ENCODE measurements around the gene REV3L.

Gene REV3L

DNA sequence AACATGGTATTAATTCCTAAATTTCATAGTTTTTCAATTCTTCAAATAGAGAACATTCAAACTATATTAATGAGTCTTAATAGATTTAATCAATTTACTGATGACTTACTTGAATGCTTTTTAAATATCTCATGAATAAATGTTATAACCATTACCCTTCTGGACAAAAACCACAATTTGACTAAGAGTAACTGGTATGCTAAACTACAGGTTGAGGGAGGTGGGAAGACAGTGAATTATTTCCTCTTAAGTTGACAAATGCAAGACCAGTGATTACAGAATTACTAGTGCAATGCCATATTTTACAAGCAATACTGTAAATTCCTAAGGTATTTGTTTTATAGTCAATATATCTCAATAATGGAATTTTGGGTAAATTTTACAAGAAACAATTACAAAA, 65.1 kb downstream of the REV3L start:
- no peak for DNase-seq

DNA sequence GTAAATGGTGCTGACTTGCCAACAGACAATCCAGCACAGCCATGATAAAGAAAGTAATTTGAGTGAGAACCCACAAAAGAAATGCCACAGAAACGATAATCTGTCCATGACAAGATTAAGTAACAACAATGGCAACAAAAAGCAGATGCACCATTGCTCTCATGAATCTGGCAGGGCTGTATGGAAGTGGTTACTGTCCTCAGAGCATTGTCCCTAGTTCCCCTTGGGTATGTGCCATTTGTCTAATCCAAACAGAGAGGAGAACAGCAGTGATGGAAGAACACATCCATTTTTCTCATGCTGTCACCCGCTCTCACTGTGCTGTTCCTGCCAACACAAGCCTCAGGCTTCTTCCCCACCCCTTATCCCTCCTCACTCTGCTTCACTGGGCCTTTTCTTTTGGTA, 65.8 kb downstream of the REV3L start:
- DNase-seq, result no peak

DNA sequence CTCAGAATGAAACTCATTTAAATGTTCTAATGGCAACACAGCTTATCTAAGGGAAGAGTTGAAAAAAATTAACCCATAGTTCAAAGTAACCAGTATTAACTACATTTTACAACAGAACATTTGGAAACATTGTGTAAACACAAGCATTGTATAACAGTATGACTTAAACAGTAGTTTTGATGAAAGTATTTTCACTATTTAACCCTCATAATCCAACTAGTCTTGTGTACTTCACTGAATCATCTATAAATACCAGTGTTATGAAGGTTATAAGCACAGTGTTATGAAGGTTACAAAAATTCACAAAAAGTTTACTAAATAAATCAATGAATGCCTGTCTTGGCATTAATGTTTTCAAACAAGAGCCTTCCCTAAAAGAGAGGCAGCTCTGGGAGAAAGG, 66.5 kb downstream of the REV3L start:
- no peak for DNase-seq

DNA sequence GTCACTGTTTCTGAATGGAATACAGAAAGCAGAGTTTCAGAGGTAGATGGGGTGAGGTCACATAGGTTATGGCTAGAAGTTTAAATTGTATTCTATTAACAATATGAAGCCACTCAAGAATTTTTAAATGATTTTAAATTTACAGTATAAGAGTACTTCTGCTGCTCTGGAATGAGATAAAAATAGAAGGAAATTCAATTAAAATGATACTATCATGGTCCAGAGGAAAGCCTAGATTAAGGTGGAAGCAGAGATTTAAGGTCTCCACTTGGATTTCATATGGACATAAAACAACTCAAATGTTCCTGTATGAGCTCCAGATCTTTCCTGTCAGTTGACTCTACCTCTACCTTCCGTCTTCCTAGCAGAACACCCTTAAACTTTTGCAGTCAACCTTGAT, 68.6 kb downstream of the REV3L start:
- no peak for DNase-seq

DNA sequence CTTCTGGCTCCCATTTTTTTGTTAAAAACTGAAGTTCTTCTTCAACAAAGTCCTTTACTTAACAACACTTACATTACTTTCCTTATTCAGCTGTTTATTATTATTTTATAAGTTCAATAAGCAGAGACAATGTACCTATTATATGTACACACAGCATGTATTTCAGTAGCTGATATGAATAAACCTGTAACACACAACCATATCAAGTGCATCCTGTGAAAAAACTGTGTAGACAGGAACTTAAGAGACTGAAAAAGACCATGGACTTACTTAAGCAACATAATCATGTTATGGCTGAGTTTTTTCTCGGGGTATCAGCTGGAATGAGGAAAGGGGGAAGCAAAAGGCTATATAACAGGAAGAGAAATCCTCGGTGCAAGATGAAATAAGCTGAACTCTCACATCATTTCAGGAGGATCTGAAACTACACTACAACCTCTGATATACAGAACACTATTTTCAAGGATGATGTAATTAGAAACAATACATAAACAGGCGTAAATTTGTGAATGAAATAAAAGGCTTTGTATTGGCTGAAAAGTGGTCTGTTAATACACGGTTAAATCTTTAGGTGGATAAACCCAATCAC, 70.9 kb downstream of the REV3L start:
- DNase-seq, result no peak

DNA sequence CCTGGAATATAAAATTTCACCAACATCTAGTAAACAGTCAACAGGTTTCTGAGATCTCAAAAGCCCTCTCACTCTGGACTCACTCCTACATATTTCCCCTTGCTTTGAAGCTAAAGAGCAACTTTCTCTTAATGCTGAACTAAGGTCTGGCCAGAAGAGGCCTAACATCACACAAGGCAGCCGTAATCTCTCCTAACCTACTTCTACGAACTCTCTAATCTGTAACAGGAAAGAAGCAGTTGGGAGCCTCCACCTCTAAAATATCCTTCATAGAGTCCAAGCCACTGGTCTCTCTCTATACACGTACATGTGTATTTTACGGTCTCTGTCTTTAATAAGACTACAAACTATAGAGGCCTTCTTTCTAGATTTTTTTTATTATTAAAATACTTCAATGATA, 72.0 kb downstream of the REV3L start:
- no peak for DNase-seq

DNA sequence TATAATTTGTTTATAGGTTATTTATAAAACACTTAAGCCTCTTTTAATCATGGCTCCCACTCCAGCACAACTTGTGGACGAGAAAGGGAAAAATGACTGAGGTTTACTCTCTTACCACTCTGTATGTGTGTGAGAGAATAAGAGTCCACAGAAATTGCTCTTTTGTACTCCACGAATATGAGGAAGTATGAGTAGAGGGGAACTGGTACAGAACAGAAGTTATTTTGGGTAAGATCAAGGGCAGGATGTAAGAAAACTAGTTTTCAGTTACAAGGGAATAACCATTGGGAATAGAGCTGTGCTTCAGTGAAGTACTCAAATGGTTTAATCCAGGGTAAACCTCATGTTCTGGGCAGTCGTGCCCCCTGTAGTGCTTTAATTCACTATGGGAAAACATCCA, 72.6 kb downstream of the REV3L start:
- DNase-seq, result no peak

DNA sequence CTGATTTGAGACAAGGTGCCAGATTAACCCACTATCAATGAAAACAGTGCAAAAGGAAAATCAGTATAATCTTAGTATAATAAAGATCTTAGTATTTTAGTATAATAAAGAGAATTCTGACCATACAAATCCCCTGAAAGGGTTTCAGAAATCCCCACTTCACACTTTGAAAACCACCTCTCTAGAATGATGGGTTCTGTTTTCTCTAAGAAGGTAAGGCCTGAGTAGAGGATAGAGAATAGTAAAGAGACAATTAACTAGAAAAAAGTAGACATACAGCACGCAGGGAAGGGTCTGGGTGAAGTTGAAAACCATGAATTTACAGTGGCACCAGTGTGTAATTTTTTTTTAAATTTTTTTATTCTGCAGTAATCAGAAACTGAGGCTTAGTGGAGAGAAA, 73.6 kb downstream of the REV3L start:
- no peak for DNase-seq

DNA sequence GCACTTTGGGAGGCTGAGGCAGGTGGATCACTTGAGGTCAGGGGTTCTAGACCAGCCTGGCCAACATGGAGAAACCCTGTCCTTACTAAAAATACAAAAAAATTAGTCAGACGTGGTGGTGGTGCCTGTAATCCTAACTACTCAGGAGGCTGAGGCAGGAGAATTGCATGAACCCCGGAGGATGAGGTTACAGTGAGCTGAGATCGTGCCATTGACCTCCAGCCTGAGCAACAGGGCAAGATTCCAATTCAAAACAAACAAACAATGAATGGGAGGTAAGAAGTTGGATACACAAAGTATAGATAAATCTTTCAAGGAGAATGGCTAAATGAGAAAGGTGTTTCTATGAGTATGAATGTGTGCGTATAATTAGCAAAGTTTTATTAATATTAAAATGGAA, 75.3 kb downstream of the REV3L start:
- DNase-seq, result no peak

DNA sequence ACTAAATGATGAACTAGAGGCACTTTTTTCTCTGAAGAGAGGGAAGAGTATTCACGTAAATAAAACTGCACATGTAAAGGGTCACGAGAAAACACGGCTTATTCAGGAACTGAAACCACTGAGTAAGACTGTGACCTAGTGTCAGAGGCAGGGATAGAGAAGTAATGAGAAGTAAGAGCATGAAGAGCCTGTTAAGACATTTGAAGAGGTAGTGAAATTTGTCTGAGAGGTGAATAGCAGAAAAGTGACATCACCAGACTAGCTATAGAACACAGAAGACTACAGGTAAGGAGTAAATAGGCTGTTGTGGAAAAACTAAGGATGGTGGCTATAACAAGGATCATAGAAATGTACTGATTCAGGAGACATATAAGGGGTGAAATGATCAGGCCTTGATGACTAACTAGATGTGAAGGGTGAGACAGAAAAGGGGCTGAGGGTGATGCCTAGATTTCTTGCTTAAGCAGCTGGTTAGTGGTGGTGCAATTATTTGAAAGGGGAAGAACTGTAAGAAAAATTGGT, 76.8 kb downstream of the REV3L start:
- no peak for DNase-seq

DNA sequence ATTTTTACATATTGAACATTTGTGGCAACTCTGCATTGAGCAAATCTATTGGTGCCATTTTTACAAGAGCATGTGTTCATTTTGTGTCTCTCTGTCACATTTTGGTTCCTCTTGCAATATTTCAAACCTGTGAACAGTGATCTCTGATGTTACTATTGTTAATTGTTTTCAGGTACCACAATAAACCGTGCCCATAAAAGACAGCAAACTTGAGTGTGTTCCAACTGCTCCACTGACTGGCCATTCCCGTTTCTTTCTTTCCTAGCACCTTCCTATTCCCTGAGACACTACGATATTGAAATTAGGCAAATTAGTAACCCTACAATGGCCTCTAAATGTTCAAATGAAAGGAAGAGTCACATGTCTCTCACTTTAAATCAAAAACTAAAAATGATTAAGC, 79.6 kb downstream of the REV3L start:
- no peak for DNase-seq

DNA sequence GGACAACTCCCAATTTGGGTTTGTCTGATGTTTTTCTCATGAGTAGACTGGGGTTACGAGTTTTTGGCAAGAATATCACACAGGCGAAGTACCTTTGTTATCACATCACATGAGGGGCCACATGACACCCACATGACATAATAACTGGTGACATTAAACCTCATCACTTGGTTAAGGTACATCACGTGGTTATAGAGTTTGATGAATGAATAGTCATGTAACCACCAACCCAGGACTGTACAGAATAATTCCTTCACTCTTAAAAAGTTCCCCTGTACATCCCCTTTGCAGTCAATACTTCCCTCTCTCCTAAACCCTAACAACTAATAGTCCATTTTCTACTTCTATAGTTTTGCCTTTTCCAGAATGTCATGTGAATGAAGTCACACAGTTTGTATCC, 83.4 kb downstream of the REV3L start:
- DNase-seq, result no peak

DNA sequence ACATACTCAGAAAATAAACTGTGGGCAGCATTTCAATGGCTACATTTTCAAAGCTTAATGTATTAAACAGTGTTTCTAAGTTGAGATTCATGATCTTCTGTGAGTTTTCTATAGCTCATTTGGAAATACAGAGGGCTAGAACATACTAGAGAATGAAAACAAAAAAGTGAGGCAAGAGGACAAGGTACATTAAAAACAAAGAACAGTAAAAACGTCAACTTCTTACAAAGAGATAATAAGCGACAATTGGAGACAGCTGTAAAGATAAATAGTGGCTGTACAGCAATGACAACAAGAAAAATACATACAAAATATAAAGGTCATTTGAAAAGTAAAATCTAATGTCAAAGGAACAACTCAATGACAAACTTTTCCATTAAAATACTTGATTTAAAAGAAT, 94.3 kb downstream of the REV3L start:
- no peak for DNase-seq

DNA sequence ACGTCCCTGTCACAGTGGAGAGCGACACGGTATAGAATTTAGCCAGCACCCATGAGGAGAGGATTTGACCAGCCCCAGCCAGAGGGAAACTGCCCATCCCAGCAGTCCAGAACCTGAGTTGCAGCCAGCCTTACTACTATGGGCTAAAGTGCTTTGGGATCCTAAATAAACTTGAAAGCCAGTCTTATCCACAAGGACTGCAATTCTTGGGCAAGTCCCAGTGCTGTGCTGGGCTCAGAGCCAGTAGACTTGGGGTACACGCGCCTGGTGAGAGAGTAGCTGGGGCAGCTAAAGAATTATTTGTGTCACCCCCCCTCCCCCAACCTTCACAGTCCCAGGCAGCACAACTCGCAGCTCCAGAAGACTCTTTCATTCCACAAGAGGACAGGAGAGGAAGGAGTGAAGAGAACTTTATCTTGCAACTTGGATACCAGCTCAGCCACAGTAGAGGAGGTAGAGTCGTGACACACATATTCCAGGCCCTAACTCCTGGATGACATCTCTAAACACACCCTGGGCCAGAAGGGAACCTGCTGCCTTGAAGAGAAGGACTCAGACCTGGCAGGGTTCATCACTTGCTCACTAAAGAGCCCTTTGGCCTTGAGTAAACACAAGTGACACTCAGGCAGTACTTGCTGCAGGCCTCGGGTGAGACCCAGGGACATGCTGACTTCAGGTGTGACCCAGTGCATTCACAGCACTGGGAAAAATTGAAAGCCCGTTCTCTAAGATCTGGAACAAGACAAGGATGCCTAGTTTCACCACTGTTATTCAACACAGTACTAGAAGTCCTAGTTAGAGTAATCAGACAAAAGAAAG, 100.3 kb downstream of the REV3L start:
- no peak for DNase-seq

DNA sequence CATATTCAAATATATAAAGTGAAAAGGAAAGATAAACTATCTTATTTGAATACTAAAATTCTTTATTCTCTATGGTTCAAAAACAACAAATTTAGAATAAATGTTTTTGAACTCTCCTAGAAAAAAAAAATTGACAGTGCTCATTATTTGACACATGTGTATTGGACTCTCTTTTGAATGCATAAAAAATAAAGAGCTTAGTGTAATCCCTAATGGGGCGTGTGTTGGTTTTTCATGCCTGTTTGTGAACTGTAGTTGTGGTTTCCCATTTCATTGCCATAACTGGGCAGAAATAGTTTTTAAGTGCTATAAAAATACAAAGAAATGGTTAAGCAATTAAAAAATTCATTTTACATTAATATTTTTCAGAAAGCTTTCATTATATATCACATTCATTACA, 101.3 kb downstream of the REV3L start:
- DNase-seq, result no peak

DNA sequence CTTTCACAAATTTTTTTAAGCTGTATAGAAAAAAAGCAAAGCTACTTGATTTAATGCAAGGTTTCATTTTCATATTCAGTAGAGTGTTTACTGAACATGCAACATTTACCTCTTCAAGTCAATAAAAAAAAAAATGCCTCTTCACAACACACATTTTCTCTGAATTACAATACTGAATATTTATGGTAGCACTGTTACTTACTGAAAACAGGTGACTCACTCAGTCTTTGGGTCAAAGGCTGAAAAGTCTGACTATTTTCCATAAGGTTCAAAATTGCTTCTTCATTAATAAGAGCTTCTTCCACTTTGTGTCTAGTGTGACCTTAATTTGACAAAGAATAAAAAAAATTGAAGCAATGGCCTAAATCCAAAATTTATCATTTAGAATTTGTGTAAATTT, 101.9 kb downstream of the REV3L start:
- DNase-seq, result no peak

DNA sequence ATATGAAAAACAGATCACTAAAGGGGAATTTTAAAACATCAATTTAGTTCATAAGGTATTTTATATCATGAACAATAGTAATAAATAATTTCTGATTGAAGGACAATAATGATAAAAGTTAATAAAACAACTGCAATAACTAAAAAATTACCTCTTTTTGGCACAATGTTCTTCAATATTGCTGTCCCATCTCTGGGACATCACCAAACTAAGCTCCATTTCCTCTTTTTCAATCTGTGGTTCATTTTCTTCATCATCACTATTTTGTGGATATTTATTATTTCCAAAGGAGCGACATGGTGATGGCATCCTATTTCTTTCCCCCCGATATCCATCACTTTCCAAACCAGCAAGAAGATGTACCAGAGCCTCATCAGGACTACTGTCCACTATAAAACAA, 103.2 kb downstream of the REV3L start:
- no peak for DNase-seq

DNA sequence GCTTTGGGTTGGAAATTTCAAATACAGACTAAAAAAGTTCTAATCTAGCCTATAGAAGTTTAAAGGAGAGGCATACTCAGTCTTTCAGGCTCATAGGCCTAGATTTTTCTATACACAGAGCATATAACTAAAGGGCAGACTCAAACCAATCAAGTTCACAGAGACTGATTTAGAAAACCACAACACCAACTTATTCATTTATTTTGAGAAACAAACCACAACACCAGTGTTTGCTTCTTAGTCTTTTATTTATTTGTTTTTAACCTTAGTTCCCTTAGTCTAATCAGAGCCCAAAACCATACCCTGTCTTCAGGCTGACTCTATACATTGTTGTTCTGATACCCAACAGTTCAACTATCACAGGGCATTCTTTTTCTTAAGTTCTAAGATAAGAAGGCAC, 103.7 kb downstream of the REV3L start:
- no peak for DNase-seq

DNA sequence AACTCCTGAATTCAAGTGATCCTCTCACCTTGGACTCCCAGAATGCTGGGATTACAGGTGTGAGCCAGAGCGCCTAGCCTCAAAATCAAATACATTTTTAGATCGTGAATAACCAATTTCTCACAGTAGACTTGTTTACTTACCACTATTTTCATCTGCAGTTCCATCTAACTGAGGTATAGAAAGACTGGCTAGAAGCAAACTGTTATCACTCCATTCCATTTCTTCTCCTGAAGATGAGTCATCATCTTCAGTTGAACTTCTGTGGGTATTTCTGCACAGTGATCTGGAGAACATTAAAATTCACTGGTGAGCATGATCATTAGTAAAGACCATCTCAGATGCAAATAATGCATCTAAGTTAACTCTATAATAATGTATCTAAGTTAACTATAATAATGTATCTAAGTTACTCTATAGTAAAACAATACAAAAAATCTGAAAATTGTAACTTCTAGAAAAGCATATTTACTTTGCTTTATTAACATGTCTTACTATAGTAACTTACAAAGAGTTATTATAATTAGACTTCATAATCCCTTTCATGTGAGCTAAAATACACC, 105.4 kb downstream of the REV3L start:
- no peak for DNase-seq

DNA sequence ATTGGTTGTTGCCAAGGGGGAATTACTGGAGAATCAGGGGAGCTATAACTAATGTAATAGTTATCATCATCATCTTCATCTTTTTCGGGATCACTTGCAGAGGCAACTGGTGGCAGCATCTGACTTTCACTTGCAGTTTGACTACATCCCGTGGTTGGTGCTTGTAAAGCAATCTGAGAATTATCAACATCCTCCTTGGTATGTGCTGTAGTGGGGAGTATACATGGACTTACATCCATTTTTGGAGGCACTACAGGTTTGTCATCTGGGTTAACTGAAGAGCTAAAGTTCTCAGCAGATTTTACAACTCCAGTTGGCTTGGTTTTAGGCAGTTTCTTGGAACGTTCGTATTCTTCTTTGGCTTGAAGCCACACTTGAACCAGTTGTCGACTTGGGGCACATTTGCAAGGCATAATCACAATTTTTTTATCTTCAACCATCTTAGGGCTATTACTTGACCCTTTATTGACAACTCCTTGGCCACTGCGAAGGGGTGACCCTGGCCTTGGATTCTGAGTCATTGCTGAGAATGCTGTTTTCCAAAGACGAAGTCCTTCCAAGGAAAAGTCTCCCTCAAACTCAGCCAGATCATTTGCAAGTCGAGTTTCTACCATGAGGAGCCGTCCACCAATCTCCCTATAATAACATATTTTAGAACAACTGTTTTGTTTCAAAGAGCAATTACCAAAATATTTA, 115.5 kb downstream of the REV3L start:
- no peak for DNase-seq

DNA sequence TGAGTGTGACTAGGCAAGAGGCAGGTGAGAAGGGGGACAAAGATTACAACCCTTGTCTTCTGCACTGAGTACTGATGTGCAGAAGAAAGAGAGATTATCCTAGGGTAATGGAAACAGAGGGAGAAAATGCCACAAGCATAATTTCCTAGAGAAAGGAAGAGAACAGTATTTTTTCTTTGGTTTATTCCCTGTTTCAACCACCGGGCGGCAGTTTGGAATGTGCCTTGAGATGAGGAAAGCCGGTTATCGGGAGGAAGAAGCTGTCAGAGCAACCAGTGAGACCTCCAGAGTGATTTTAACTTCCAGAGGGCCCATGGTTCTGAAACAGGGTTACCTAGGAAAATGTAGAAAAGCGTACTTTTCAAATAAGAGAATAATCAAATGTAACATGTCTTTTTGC, 121.4 kb downstream of the REV3L start:
- DNase-seq, result no peak

DNA sequence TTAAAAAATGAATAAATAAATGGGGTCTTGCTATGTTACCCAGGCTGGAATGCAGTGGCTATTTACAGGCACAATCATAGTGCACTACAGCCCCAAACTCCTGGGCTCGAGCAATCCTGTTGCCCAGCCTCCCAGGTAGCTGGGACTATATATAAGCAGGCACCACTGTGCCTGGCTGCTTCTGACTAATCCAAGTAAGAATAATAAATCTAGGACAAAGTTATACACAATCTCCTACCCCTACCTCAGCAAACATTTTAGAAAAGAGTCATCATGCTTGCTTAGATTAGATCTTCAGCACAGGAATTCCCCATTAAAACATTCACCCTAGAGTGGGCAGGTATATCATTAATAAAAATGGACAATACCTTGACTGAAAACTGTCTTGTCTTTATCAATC, 124.6 kb downstream of the REV3L start:
- no peak for DNase-seq

DNA sequence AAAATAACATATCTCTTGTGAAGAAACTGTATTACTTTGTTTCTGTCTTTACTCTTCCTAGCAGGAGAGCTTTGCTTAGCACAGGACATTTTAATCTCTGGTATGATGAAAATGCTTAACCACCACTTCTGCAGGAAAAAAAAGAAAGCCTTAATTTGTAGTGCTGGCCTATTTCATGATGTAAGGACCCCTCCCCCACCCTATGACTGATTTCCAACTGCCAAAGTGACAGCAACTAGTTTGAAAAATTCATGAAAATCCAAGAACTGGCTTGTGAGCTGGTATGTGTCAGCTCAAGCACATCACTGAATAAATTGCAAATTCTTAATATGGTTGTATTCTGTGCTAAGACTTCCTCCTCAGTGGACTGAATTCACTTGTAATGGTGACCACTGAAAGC, 125.3 kb downstream of the REV3L start:
- no peak for DNase-seq

DNA sequence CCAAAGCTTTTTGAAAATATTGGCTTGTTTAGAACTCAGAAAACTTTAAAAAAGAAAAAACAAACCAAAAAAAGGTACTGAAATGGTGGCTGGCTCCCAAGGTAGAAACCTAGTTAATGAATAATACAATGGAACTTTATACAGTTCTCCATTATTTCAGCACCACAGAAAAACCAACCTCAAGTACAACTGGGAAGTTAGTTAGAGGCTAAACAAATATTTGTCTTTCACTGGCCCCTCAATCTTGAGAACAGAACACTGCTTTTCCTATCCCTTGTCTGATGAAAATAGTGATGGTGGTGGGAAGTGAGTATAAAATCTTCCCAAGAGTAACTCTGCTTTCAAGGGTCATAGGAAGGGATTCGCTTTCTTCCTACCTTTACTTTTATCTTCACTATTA, 126.5 kb downstream of the REV3L start:
- DNase-seq, result no peak

Measured in stimulated activated CD4-positive, alpha-beta T cell treated with anti-CD3 and anti-CD28 coated beads, Interleukin-2, amount 100 ng/mL, for 48 hours (primary cell).